HG03045 (cell line): ENCODE data around the gene PLXNA4.

ENCODE experiments used
- ATAC-seq: cut with Tn5 transposase; IDR thresholded peaks from one replicate; pipeline ENCODE4 v1.9.1; 2021; ENCODE audit warnings: mild to moderate bottlenecking, moderate library complexity; ENCODE audit not compliant: unreplicated experiment

PLXNA4 gene

DNA sequence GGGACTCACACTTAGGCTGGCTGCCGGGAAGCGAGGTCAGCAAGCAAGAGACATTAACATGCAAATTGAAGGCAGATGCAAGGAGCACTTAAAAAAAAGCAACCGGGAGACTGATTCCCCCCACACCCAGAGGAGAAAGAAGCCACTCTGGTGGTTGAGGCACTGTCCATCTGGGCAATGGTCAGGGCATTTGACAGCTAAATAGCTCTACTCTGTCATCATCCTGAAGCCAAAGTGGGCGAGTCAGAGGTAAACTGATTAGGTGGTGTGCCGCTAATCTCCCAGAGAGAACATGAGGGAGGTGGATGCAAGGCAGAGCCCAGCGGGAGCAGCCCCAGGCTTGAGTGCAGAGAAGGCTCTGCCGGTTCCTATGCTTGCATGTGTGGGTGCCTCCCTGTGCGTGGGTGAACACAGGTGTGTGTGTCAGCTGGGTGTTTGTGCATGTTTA lies 100.6 kb downstream of the PLXNA4 start:
- no peak for ATAC-seq

DNA sequence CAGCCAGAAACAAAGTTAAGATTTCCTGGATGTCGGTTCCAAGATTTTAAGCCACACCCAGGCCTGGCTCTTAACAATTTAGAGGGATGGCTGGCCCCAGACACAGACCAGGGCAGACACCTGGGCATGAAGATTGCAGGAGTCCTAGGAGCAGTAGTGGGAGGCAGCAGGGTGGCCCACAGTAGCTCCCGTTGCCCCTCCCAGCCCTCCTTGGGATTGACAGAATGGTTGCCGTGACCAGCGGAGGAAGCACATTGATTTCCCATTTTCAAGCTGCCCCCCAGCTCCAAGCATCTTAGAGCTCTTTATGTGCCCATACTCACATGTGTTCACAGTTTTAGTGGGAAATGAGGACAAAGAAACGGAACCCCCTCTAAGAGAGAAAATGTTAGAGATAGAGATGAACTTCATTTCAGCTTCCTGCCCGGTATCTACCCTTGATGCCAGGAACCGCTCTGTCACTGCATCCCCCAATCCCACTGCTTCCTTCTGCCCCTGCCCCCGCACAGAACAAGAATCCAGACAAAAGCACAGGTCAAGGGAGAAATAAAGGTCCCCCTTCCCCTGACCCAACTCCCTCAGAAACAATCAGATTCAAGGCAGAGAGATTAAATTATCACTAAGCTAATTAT lies 101.1 kb downstream of the PLXNA4 start:
- no peak for ATAC-seq

GRCh38 chr7:132472463-132473120 lies 103.7 kb downstream of the PLXNA4 start:
- ATAC-seq, result no peak

DNA sequence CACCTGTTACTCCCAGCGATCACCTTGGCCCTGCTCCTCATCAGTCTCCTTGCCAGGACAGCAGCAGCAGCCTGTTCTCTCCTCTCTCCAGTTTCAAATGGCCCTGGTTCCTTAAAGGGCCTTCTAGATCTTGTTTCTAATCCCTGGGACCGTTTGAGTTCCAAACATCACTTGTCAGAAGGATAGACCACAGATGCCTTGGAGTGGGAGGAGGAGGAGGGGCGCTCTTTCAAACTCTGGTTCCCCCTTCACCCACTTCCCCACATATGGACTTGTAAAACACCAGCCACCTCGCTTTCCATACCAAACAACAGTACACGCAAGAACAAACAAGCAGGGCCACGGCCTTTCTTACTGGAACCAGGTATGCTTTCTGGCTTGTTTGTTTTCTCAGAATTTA lies 104.8 kb downstream of the PLXNA4 start:
- ATAC-seq, result no peak

- no peak for ATAC-seq
Observed at GRCh38 chr7:132469681-132470080, 106.6 kb downstream of the PLXNA4 start.

DNA sequence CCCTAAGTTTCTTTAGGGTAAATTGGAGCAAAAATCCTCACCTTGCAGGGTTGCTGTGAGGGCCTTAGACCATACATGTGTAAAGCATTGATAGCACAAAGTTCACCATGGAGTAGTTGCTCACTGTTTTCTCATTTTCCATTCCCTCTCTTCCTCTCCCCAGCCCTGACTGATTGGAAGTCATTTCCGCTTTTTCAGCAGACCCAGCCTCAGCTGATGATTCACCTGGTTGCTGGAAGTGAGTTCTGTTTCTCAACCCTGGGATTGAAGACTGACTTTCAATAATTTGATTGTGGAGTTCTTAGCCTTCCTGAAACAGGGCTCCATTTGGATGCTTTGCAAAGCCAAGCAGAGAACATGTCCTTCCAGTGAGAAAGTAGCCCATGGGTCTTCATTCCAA lies 107.0 kb downstream of the PLXNA4 start:
- no peak for ATAC-seq

GRCh38 chr7:132466367-132466766 lies 109.9 kb downstream of the PLXNA4 start:
- no peak for ATAC-seq

DNA sequence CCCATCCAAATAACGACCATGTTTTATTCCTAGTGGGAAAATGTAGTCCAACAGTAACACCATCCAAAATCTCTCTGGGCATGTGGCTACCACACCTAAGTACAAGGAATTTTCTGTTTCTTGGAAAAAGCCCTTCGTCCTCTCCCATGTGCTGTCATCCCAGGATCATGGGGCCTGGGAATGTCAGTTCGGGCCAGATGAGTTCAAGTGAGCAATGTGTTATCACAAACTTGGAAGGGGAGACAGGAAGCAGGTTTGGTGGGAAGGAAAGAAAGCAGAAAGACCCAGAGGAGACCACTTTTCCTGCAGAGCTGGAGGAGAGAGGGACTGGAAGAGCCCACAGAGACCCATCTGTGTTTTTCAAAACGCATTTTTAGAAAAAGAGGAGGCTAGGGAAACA lies 110.8 kb downstream of the PLXNA4 start:
- ATAC-seq, result no peak

GRCh38 chr7:132464740-132465139 lies 111.5 kb downstream of the PLXNA4 start:
- ATAC-seq, result no peak

DNA sequence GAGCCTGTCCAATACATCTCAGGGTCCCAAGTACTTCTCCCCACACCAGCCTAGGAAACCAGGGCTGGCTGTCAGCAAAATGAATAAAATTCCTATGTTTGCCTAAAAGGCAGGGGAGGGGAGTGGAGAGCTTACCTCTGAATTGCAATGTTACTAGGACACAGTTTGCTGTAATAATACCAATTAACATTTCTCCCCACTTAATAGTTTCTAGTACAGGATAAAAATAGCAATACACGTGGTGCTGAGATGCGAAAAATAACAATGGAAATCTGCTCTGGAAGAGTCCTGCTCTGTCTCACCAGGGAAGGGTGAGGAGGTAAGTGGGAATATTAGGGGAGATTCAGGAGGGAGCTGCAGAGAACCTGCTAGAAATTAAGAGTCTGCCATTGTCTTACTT lies 112.3 kb downstream of the PLXNA4 start:
- no peak for ATAC-seq

GRCh38 chr7:132462478-132462877 lies 113.8 kb downstream of the PLXNA4 start:
- ATAC-seq, result no peak

DNA sequence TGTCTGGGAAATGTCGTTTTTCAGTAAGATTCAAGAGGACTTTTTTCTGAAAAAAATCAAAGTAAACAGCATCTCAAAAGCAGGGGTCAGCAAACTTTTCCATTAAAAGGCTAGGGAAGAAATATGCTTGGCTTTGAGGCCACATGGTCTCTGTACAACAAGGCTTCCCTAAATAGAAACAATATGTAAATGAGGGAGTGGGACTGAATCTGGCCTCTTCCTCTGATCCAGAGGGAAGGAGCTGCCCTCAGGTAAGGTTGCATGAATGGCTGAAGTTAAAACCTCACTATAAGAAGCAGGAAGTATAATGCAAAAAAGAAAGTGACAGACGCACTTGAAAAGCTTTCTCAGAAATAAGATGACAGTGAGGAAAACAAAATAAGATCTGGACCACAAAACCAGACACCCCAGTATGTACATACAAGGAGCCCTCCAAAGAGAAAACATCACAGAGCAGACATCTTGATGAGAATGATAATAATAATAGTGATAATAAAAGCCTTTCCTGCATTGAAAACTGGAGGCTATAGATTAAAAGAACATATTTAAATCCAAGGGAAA lies 115.2 kb downstream of the PLXNA4 start:
- no peak for ATAC-seq

- ATAC-seq, result no peak
Observed at GRCh38 chr7:132458729-132459128, 117.5 kb downstream of the PLXNA4 start.

DNA sequence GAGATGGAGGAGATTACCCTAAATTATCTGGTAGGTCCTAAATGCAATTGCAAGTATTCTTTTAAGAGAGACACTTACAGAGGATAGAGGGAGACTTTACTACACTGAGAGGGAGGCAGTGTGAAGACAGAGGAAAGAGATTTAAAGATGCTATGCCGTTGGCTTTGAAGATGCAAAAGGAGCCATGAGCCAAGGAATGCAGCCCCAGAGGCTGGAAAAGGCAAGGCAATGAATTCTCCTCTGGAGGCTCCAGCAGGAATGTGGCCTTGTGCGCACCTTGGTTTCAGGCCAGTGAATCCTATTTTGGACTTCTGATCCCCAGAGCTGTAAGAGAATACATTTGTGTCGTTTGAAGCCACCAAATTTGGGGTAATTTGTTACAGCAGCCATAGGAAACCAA lies 118.6 kb downstream of the PLXNA4 start:
- ATAC-seq, result no peak

DNA sequence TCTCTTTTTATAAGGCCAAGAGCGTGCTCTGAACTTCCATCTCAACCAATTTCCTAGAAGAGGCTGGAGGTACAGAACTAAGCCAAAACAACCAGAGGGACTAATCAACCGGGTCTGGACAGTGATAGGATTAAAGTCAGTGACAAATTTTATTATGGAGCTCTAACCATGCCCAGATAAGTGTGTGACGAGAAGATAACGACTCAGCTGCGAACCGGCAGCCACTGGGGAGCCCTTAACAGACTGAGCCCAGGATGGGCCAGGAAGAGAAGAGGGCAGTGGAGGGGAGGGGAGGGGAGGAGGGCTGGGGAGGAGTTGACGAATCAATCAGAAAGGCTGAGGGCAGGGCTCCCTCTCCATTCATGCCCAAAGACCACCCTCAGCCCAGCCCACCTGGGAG lies 119.9 kb downstream of the PLXNA4 start:
- ATAC-seq, result no peak

DNA sequence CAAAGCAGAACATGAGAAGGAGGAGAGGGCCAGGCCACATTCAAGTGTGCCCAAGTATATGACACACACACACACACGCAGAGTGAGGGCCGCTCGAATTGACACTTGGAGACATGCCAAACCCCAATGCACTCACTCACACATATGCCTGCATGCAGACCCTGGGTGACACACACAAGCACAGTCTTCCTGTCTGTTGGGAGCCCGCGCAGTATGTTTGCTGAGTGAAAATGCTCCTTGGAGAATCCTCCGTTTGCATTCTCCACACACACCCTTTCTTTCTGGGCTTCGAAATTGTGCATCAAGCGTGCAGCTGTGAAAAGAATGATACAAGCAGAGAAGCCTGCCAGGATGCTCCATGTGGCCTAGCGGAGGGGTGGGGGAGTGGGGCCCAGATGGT lies 120.9 kb downstream of the PLXNA4 start:
- ATAC-seq, result no peak

- ATAC-seq, result no peak
Observed at GRCh38 chr7:132453826-132454225, 122.4 kb downstream of the PLXNA4 start.

DNA sequence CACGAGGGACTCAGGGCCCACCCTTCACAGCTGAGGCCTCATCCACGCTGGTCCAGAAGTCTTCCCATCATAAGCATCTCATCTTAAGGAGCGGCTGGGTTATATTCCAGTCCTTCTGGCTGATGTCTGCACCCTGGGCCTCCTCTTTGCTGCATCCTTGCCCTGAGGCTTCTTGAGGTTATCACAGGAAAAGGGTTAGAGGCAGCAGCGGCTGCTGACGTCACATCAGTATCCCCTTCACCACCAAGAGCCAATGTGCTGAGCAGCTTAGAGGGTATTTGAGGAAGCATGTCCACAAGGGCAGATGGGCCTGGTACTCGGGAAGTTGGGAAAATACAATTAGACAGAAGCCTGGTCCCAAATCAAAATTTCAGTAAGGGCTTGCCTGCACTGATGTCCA lies 125.1 kb downstream of the PLXNA4 start:
- ATAC-seq, result no peak

DNA sequence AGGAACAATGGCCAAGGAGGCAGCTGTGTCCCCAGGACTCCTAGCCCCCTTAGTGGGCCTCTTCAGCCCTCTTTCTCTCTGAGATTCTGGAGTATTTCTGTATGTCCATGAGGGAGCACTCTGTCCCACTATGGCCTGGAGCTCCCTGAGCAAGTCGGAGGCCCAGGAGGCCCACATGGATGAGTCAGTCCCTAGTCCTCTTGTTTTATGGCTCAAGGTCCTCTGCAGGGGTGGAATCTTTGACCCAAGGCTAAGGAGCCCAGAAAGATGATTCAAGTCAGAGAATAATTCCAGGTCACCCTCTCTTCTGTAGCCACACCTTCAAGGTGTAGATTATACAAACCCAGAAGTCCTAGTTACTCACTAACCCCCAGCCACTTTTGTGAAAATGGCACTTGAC lies 125.6 kb downstream of the PLXNA4 start:
- no peak for ATAC-seq

DNA sequence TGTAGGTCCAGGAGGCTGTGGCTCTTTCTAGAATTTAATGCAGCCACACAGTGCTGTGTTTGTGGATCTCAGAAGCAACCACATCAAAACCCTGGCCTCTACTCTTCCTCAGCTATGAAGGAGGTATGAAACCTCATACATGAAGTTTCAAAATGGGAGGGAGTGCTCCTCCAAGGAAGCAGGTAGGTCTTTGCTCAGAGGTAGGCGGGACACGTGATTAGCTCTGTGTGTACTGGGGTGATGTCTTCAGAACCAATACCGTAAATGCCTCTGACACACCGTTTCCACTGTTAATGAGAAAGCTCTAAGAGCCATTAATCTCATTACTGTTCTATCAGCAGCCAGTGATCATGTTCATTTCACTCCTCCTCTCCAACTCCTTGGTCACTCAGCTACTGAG lies 126.1 kb downstream of the PLXNA4 start:
- ATAC-seq, result no peak

DNA sequence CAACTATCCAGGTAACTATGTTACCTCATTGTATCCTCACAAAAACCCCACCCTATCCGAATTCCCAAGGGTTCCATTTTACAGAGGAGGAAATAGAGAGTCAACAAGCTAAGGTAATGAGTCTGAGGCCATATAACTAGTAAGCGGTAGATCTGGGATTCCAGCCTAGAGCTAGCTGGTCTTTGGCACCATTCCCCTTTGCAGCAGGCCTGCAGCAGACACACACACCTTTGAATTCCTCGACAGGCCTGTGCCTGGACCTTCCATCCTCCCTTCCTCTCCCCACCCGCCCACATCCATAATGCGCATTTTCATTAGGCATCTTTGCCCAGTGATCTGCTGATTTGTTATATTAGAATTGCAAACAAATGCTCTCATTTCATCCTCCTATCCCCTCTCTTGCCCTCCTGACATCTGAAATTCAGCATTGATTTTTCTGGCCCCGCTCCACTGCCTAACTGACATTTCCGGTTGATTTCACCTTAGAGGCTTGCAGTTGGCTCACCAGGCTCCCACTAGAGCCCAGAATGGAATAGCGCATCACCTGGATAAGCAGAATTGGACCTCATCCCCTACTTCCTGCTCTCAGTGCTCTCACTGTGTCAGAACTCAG lies 129.5 kb downstream of the PLXNA4 start:
- ATAC-seq, result no peak

GRCh38 chr7:132446260-132446659 lies 130.0 kb downstream of the PLXNA4 start:
- ATAC-seq, result no peak
